K562 (cell line): ENCODE data around the gene ZNF407. TPM values are rescaled to one million over a fixed set of nuclear protein-coding genes. Genes with fewer than 3 reads are reported as not detected.

Experiments used
- ATAC-seq: fragments of 200-7000 bp; cut with Tn5 transposase; 3 replicates; pipeline ENCODE4 v1.9.1; 2020; ENCODE audit warnings: moderate library complexity
- BruUV-seq: library from RNA; stranded (reverse); fragments of 400-500 nt; replicated peaks from 2 replicates; lab custom pipeline; 2021; lab: Mats Ljungman, UMichigan
- CTCF ChIA-PET: fragments of 300-600 bp; formaldehyde crosslinking; extraction: SDS; loops from one replicate; lab custom pipeline; 2021; ENCODE audit warnings: low intra/inter-chr PET ratio; lab: Yijun Ruan, JAX
- POLR2A ChIA-PET: fragments of 300-600, 350-650 bp; sonication (Branson Sonifier 250); formaldehyde crosslinking; extraction: SDS; loops from one replicate; lab custom pipeline; 2021; ENCODE audit warnings: antibody characterized with exemption, inconsistent platforms; lab: Yijun Ruan, JAX
- DNase-seq, 4 experiments: peaks; one replicate each; pipeline versions ENCODE4 v3.0.0 to v3.0.0-alpha.2; 2011 to 2018; ENCODE audit warnings: low spot score in 3 of 4, mixed read lengths in 3 of 4; ENCODE audit errors: extremely low read depth in 1 of 4
- FAIRE-seq: peaks from 2 replicates; lab custom pipeline; 2011; peaks lifted over from hg19 to GRCh38; lab: Jason Lieb, UNC
- H2AFZ ChIP-seq: 2 replicates; pipeline ENCODE4 v1.6.0; 2011; ENCODE audit warnings: low read depth, low read length, control low read depth, inconsistent platforms
- H3K27ac ChIP-seq: fragments of 200-600 bp; 3 replicates; pipeline ENCODE4 v1.8.0; 2011; ENCODE audit warnings: low read depth, mild to moderate bottlenecking, control low read depth, inconsistent platforms, low read length, moderate library complexity, mixed read lengths; ENCODE audit errors: extremely low read depth
- H3K27me3 ChIP-seq, 2 experiments: fragments of 300-600 bp in 1 of 2; 2 replicates in 1 of 2; 3 replicates in 1 of 2; pipeline versions ENCODE4 v1.6.0 to v1.8.0; 2011; ENCODE audit warnings: inconsistent platforms in 2 of 2, low read length in 2 of 2, mild to moderate bottlenecking in 1 of 2, mixed read lengths in 1 of 2, moderate library complexity in 1 of 2; ENCODE audit not compliant: control insufficient read depth in 2 of 2, insufficient read depth in 2 of 2
- H3K36me3 ChIP-seq: fragments of 300-600 bp; 3 replicates; pipeline ENCODE4 v1.8.0; 2011; ENCODE audit warnings: mild to moderate bottlenecking, low read length, inconsistent platforms; ENCODE audit not compliant: control insufficient read depth, insufficient read depth
- H3K4me1 ChIP-seq, 2 experiments: fragments of 200-600 bp in 1 of 2; replicated peaks in 1 of 2; 2 replicates in 1 of 2; 3 replicates in 1 of 2; pipeline versions ENCODE4 v1.5.1 to v1.8.0; 2011; ENCODE audit warnings: inconsistent platforms in 2 of 2, low read length in 2 of 2, mild to moderate bottlenecking in 1 of 2, mixed read lengths in 1 of 2, moderate library complexity in 1 of 2; ENCODE audit not compliant: control insufficient read depth in 2 of 2, insufficient read depth in 2 of 2
- H3K4me2 ChIP-seq: 2 replicates; pipeline ENCODE4 v1.6.1; 2011; ENCODE audit warnings: low read length, control low read depth, inconsistent platforms, mixed read lengths; ENCODE audit not compliant: insufficient read depth
- H3K4me3 ChIP-seq: fragments of 200-600 bp; sonication (generic), shearing (Covaris generic); 2 replicates; pipeline ENCODE4 v1.5.1; 2016; ENCODE audit warnings: control low read depth, inconsistent platforms
- H3K79me2 ChIP-seq: fragments of 200-600 bp; 3 replicates; pipeline ENCODE4 v1.8.0; 2011; ENCODE audit warnings: low read length, inconsistent platforms; ENCODE audit not compliant: control insufficient read depth, insufficient read depth
- H3K9ac ChIP-seq, 2 experiments: 2 replicates each; pipeline versions ENCODE4 v1.6.0 to v1.6.1; 2011; ENCODE audit warnings: low read depth in 2 of 2, low read length in 2 of 2, control low read depth in 1 of 2, inconsistent platforms in 1 of 2, mild to moderate bottlenecking in 1 of 2, mixed read lengths in 1 of 2; ENCODE audit not compliant: insufficient read depth in 1 of 2
- H3K9me1 ChIP-seq: one replicate; pipeline ENCODE4 v1.6.0; 2011; ENCODE audit warnings: inconsistent platforms, mild to moderate bottlenecking, low read length, moderate library complexity; ENCODE audit not compliant: control insufficient read depth, insufficient read depth
- H3K9me3 ChIP-seq: replicated peaks from 2 replicates; pipeline ENCODE4 v1.5.1; 2011; ENCODE audit warnings: low read depth, low read length, inconsistent platforms; ENCODE audit not compliant: control insufficient read depth, insufficient read depth
- H4K20me1 ChIP-seq: replicated peaks from 2 replicates; pipeline ENCODE4 v1.6.1; 2011; ENCODE audit warnings: low read length, inconsistent platforms, mixed read lengths; ENCODE audit not compliant: control insufficient read depth, insufficient read depth
- ATF2 ChIP-seq: sonication (generic); formaldehyde crosslinking; IDR thresholded peaks from 2 replicates; pipeline ENCODE4 v1.8.1; 2022; ENCODE audit warnings: missing genetic modification reagents
- BHLHE40 ChIP-seq: IDR thresholded peaks from 2 replicates; pipeline ENCODE4 v1.6.1; 2011; ENCODE audit warnings: low read length, improper control_type of control experiment
- JUNB ChIP-seq: fragments of 450-650 bp; formaldehyde crosslinking; conservative IDR thresholded peaks from 2 replicates; pipeline ENCODE4 v1.4.0; 2020; ENCODE audit warnings: mild to moderate bottlenecking
- NCOA4 ChIP-seq: fragments of 450-650 bp; IDR thresholded peaks from 2 replicates; pipeline ENCODE4 v1.6.1; 2018; ENCODE audit warnings: mild to moderate bottlenecking; ENCODE audit not compliant: partially characterized antibody
- ZBTB5 ChIP-seq: fragments of 450-650 bp; IDR thresholded peaks from 2 replicates; pipeline ENCODE4 v1.6.1; 2017; ENCODE audit warnings: antibody characterized with exemption
- WGBS: fragments of 100-300 bp; shearing (Covaris generic); methylation state at CpG from one replicate; pipeline ENCODE4 v1.1.6; 2016; ENCODE audit warnings: low coverage, mixed read lengths; ENCODE audit not compliant: insufficient coverage; ENCODE audit errors: missing lambda C conversion rate; 5-methylcytosine and 5-hydroxymethylcytosine counted together
- in situ Hi-C: fragments of 300-500 bp; cut with MboI; formaldehyde crosslinking; loops from 4 replicates; pipeline ENCODE4 v1.15.0; 2018; ENCODE audit warnings: inconsistent platforms, mixed read lengths
- intact Hi-C: fragments of 100-400 bp; cut with micrococcal nuclease; formaldehyde crosslinking; loops from 2 replicates; pipeline ENCODE4 v1.14.2; 2022
- polyA plus RNA-seq, 8 experiments: library from polyadenylated mRNA; depleted of rRNA in 4 of 8; stranded (reverse) in 5 of 8; unstranded in 3 of 8; fragments of >200 nt; fragmentation: Nextera tagmentation in 2 of 8; fragmentation: Illumina TruSeq in 1 of 8; extraction: Ambion mirVana in 2 of 8; extraction: Trizol in 1 of 8; gene quantifications; 2 replicates each; pipeline versions ENCODE4 v1.2.1 to v1.2.3, GENCODE V29; 2011 to 2014; ENCODE audit warnings: inconsistent platforms in 1 of 8, missing spikeins in 1 of 8
- total RNA-seq, 7 experiments: library from RNA; depleted of rRNA in 6 of 7; stranded (reverse); fragments of >200 nt in 6 of 7; fragmentation: Illumina TruSeq in 2 of 7; extraction: Trizol in 2 of 7; gene quantifications; 2 replicates each; pipeline versions ENCODE4 v1.2.1 to v1.2.3, GENCODE V29; 2011 to 2021; ENCODE audit warnings: low replicate concordance in 1 of 7

Gene ZNF407
- total and polyA plus RNA-seq, 9 of the 15 experiments (the other 6 are each of a cell fraction or from before 2014, with no cell fraction given) = 0.21 to 5.4 (median 2.3) TPM

- TF ChIP-seq ZBTB5 = no peak
Observed at GRCh38 chr18:75073654-75074053, 476.0 kb downstream of the ZNF407 start (continued).

- FAIRE-seq = no peak
- no peak overlapping the region for H3K27ac ChIP-seq
- CTCF ChIA-PET = no interaction called here
- no peaks in the 10 kb centered on the region for H3K9me1 ChIP-seq
- peaks cover 0 to 45% of the 10 kb centered on the region in 2 experiments; a peak in 2 of 5 replicates for H3K27me3 ChIP-seq
- H3K4me1 ChIP-seq = no peaks in the 10 kb centered on the region
- no TSS peak for BruUV-seq
- no peaks in the 10 kb centered on the region; the same call in 1 of the 2 replicates for H3K9me3 ChIP-seq
- no peak for TF ChIP-seq BHLHE40
- TF ChIP-seq ATF2 (CRISPR knock-in tag) = no peak
- TF ChIP-seq NCOA4 = no peak
- no peak for TF ChIP-seq JUNB (CRISPR knock-in tag)
- in situ Hi-C loops (no loop called here), intact Hi-C loops (no loop called here)
- H3K79me2 ChIP-seq = no peaks in the 10 kb centered on the region
- H3K36me3 ChIP-seq = no peaks in the 10 kb centered on the region
- DNase-seq = no peak
- POLR2A ChIA-PET = no interaction called here
- no peak overlapping the region for H3K4me3 ChIP-seq
- H3K4me2 ChIP-seq = no peak overlapping the region
- no peak overlapping the region for H2AFZ ChIP-seq
- H3K9ac ChIP-seq = no peak overlapping the region
- no peak for ATAC-seq
- no peaks in the 10 kb centered on the region for H4K20me1 ChIP-seq
- 3% methylated on average over 9 of the region's 13 CpGs for WGBS
Observed at GRCh38 chr18:75074196-75075015, 476.7 kb downstream of the ZNF407 start.
